ENCODE measurements around the gene FOXP3. TPM values are rescaled to one million over a fixed set of nuclear protein-coding genes. Genes with fewer than 3 reads are reported as not detected.

The FOXP3 gene
- total RNA-seq, 1 donor from 2014 or later: not detected

GRCh38 chrX:49272421-49272820 is 7.9 kb upstream of the FOXP3 start:
- Histone ChIP-seq H3K9me3 (no peaks in the 10 kb centered on the region), H3K4me3 (no peak overlapping the region), H3K27ac (no peak overlapping the region), H3K27me3 (ENCODE audit: low read depth) (no peaks in the 10 kb centered on the region), H3K4me1 (peaks cover 29% of the 10 kb centered on the region), H3K36me3 (no peaks in the 10 kb centered on the region)
- no peak for TF ChIP-seq CTCF (IDR thresholded peaks at IDR 0.05)
- intact Hi-C loops (cut with DNase I): no loop called here
- DNase-seq: no peak
- no peak for ATAC-seq

- DNase-seq: no peak
- Histone ChIP-seq H3K27me3 (ENCODE audit: low read depth) (no peaks in the 10 kb centered on the region), H3K27ac (no peak overlapping the region), H3K4me1 (peaks cover 29% of the 10 kb centered on the region), H3K9me3 (no peaks in the 10 kb centered on the region), H3K4me3 (no peak overlapping the region), H3K36me3 (no peaks in the 10 kb centered on the region)
- ATAC-seq: no peak
- intact Hi-C loops (cut with DNase I): no loop called here
- no peak for TF ChIP-seq CTCF (IDR thresholded peaks at IDR 0.05)
These were observed 6.8 kb upstream of the FOXP3 start for GRCh38 chrX:49271341-49271740.

- Histone ChIP-seq H3K27me3 (ENCODE audit: low read depth) (no peaks in the 10 kb centered on the region), H3K4me1 (peaks cover 29% of the 10 kb centered on the region), H3K4me3 (peak overlapping the region; percentile 68), H3K27ac (peak overlapping the region; percentile 93), H3K9me3 (no peaks in the 10 kb centered on the region), H3K36me3 (no peaks in the 10 kb centered on the region)
- intact Hi-C loops (cut with DNase I): no loop called here
- ATAC-seq (no peak), DNase-seq (no peak)
- no peak for TF ChIP-seq CTCF (IDR thresholded peaks at IDR 0.05)
These were observed 5.9 kb upstream of the FOXP3 start for GRCh38 chrX:49270249-49270921.

- ATAC-seq (peak; percentile 6 to 31), DNase-seq (peak; percentile 50)
- Histone ChIP-seq H3K36me3 (no peaks in the 10 kb centered on the region), H3K27me3 (ENCODE audit: low read depth) (no peaks in the 10 kb centered on the region), H3K27ac (peak within 1 kb of the TSS; percentile 93), H3K4me1 (peaks cover 29% of the 10 kb centered on the region), H3K9me3 (no peaks in the 10 kb centered on the region), H3K4me3 (peak within 1 kb of the TSS; percentile 68)
- TF ChIP-seq CTCF (IDR thresholded peaks at IDR 0.05): no peak
- intact Hi-C loops (cut with DNase I): no loop called here
These were observed 5.3 kb upstream of the FOXP3 start, which contains the start of gene PPP1R3F for GRCh38 chrX:49269767-49270248. Gene PPP1R3F, plus strand, starts transcription at chrX:49269793. Its CDS starts 77 bp downstream, at chrX:49269870.

GRCh38 chrX:49269010-49269766 is 4.7 kb upstream of the FOXP3 start:
- Histone ChIP-seq H3K4me3 (peak overlapping the region; percentile 68), H3K27me3 (ENCODE audit: low read depth) (no peaks in the 10 kb centered on the region), H3K4me1 (peaks cover 29% of the 10 kb centered on the region), H3K36me3 (no peaks in the 10 kb centered on the region), H3K27ac (peak overlapping the region; percentile 93), H3K9me3 (no peaks in the 10 kb centered on the region)
- ATAC-seq (peak; percentile 95 to 97), DNase-seq (peak; percentile 96)
- intact Hi-C loops (cut with DNase I): no loop called here
- no peak for TF ChIP-seq CTCF (IDR thresholded peaks at IDR 0.05)

All from lower lobe of right lung (tissue), 2 donors.